Activated naive CD4-positive, alpha-beta T cell treated with Interleukin-2 at 50 U/mL for 16 hours (primary cell): ENCODE results near the gene METTL16.
"Not testable (repeated sequence)": the region's sequence is repeated elsewhere in the genome, so short reads cannot be mapped to it uniquely, and the experiment has no call there.

Source experiments
- DNase-seq: peaks from one replicate; pipeline ENCODE4 v3.0.0-alpha.2; 2020

Gene METTL16, protein sequence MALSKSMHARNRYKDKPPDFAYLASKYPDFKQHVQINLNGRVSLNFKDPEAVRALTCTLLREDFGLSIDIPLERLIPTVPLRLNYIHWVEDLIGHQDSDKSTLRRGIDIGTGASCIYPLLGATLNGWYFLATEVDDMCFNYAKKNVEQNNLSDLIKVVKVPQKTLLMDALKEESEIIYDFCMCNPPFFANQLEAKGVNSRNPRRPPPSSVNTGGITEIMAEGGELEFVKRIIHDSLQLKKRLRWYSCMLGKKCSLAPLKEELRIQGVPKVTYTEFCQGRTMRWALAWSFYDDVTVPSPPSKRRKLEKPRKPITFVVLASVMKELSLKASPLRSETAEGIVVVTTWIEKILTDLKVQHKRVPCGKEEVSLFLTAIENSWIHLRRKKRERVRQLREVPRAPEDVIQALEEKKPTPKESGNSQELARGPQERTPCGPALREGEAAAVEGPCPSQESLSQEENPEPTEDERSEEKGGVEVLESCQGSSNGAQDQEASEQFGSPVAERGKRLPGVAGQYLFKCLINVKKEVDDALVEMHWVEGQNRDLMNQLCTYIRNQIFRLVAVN

DNA sequence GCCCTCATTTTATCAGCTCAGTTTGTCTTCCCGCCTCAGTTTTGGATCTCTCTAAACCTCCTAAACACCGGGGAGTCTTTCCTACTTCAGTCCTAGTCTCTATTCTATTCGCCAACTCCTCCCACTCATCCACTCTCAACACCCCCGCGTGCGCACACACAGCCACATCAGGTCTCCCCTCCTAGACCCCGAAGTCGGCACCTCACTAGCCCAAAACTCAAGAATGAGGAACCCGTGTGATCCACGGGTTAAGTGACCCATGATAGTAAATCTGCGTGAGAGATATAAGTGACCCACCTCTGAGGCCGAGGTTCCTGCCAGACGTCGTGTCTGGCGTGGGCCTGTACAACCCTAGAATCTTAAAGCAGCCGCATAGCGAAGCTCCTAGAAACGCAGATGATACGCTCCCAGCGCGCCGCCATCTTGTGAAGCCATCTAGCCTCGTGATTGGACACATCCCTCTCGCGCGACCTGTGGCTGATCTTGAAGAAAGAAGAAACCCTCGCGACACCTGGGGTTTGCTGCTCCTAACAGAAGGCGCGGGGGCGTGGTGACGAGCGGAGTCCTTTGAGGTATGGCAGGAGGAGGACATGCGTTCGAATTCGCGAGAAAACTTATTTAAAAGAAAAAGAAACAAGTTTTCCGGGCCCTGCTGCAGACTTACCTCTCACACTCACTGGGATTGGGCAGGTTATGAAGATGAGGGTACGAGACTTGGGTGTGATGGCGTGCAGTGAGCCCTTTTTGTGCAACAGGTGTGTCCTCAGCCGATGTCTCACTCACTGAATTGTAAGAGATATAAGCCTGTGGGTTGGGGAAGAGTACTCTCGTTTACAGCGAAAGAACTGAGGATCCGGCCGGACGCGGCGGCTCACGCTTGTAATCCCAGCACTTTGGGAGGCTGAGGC lies at the start of gene METTL16:
TSS of gene METTL16 (minus strand) at position 427 of the 908 bp plus-strand sequence. CDS start 9,557 bp downstream, outside the sequence.
- peak; percentile 97 for DNase-seq

DNA sequence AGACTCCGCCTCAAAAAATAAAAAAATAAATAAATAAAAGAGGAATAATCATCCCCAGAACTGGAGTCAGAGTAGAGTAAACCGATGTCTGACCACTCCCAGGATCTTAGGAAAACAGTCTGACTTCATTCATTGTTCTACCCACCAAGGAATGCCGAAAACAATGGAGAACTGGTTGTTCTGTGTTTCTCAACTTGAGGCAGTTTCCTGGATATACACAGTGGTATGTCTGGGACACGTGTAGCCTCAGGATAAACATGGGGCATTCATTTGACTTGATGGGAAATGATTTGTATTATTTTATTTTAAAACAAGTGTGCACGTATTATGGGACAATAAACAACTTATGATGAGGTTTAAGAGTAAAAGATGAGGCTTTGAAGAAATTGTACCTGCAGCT lies 49.0 kb upstream of the METTL16 start:
- no peak for DNase-seq

DNA sequence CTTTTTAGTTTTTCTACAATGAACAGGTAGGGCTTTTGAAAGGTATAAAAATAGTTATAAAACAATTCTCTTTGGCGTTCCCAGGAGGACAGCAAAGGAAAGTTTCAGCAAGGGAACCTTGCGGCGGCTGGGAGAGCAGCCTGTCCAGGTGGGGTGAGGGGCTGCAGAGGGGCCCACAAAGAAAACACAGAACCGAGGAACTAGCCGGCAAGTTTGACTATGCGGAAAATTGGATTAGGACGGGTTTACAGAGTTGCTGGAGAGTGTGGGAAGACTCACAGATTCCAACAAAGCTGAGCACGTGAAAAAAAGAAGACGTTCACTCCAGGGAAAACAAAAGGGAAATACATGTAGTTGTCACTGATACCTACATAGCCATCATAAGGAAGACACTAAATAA lies 40.2 kb upstream of the METTL16 start:
- DNase-seq, result no peak

DNA sequence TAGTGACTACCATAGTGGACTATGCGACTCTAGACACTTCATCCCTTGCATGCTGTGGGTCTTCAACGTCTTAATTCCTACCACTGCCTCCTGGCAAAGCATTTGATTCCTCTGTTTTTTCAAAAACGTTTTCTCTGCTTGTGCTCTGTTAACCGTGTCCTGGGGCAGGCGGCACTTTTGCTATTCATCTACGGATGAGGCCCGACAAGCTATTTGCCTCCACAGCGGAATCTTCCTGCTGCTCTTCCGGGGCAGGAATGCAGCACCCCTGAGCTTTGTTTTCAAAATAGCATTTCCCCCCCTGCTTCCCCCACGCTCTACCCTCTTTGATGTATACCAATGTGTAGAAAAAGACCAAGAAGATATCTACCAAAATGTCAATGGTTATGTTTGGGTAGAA lies 39.8 kb upstream of the METTL16 start:
- DNase-seq, result no peak

DNA sequence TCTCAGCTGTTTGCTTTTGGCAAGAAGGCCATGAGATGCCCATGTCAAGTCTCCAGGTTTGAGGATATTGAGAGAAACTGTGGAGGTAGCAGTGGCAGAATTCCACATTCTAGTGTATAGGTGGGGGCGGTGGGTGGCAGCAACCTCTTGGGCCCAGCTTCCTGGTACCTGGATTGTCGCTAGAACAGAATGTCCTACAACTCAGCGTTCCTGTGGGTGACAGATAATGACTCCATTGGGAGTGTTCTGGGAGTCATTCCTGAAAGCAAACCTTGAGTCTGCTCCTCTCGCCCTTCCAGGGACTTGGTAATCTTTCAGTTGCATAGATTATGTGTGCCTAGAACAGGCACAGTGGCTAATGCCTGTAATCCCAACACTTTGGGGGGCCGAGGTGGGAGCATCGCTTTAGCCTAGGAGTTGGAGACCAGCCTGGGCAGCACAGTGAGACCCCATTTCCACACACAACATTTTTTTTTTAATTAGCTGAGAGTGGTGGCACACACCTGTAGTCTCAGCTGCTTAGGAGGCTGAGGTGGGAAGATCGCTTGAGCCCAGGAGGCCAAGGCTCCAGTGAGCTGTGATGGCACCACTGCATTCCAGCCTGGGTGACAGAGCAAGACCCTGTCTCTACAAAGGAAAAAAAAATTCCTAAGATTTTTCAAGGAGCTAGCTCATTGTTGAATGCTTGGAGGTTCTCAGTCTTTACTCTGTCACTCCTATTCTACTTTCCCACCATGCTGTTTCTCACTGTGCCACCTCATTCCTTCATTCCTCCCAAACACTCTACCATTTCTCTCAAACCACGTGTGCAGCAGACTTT lies 37.9 kb upstream of the METTL16 start:
- no peak for DNase-seq

DNA sequence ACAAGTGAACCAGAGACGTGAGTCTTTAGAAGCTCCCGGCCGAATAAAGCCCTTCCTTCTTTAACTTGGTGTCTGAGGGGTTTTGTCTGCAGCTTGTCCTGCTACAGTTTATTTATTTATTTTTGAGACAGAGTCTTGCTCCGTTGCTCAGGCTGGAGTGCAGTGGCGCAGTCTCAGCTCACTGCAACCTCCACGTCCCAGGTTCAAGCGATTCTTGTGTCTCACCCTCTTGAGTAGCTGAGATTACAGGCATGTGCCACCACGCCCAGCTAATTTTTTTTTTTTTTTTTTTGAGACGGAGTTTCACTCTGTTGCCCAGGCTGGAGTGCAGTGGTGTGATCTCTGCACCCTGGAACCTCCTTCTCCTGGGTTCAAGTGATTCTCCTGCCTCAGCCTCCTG lies 36.3 kb upstream of the METTL16 start:
- not testable (repeated sequence) for DNase-seq

DNA sequence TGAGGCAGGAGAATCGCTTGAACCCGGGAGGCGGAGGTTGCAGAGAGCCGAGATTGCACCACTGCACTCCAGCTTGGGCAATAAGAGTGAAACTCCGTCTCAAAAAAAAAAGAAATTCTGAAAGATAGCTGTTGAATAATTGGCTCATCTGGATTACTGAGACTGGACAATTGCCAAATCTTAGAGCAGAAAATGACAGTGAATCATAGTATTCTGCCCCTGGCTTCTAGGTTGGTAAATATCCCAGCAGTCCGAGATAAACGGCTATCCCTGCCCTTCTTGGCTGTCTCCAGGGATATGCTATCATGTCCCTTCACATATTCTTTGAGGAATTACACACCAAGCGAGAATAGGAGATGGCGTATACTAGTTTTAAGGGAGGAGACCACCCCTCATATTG lies 35.5 kb upstream of the METTL16 start:
- DNase-seq, result no peak

DNA sequence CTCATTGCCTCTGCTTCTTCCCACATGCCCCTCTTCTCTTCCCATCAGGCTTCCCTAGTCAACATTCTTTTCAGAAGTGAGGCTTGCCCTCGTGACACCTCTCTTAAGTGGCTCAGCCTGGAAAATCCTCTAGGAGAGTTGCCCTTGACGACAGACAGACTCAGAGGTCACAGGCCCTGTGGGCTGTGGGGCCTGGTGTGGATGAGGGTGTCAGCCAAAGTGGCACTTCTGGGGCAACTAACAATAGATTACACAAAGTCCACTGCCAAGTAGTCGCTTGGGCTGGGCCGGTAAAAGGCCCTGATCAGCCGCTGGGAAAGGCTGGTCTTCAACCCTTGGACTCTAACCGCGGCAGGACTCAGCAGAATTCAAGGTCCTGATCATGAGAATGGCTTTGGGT lies 33.7 kb upstream of the METTL16 start:
- DNase-seq, result no peak

DNA sequence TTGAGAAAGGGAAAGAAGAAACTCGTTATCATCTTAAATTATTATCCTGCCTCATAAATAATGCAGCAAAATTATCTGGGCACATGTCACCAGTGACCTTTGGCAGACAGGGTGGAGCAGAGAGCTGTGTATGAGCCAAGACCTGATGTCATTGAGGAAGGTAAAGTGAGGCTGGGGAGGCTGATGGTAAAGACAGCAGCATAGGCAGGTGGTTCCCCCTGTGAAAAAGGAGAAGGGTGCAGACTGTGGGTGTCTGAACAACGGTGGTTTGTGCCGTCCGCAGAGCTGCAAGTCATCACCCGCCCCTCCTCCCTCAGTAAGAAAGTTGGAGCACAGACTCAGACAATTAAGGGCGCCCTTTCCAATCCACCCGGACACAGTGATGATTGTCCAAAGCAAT lies 30.8 kb upstream of the METTL16 start:
- DNase-seq, result no peak

DNA sequence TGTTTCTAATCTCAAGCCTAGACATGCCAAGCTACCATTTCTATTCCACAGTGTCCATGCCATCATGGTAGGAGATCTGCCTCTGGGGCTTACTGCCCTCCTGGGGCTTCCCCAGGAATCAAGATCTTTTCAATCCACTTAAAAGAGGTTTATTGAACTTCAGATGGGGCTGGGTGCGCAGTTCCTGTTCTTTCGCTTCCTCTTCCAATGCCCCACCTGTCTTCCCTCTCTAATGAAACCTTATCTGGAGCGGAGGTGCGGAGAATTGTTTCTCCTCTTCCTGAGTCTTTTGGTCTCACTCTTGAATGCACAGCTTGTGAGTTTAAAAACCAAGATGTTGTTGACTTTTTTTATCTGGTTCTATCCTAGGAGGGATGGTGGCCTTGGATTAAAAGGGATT lies 30.4 kb upstream of the METTL16 start:
- DNase-seq, result no peak

DNA sequence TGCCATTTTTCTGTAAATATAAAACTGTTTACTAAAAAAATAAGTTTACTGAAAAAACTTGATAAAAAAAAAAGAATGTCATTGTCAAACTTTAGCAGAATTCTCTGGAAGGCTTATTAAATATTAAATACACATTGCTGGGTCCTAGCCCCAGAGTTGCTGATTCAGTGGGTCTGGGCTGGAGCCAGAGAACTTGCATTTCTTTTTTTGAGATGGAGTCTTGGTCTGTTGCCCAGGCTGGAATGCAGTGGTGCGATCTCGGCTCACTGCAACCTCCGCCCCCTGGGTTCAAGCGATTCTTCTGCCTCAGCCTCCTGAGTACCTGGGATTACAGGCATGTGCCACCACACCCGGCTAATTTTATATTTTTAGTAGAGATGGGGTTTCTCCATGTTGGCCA lies 25.9 kb upstream of the METTL16 start:
- not testable (repeated sequence) for DNase-seq

DNA sequence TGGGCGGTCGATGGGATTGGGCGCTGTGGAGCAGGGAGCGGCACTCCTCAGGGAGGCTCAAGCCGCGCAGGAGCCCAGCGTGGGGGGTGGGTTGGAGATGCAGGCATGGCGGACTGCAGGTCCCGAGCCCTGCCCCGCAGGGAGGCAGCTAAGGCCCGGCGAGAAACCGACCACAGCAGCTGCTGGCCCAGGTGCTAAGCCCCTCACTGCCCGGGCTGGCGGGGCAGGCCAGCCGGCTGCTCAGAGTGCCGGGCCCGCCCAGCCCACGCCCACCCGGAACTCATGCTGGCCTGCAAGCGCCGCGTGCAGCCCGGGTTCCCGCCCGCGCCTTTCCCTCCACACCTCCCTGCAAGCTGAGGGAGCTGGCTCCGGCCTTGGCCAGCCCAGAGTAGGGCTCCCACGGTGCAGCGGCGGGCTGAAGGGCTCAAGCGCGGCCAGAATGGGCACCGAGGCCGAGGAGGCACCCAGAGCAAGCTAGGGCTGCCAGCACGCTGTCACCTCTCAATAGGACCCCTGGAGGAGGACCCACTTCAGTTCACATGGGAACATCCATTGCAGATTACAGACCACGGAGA lies 20.5 kb upstream of the METTL16 start:
- no peak for DNase-seq

DNA sequence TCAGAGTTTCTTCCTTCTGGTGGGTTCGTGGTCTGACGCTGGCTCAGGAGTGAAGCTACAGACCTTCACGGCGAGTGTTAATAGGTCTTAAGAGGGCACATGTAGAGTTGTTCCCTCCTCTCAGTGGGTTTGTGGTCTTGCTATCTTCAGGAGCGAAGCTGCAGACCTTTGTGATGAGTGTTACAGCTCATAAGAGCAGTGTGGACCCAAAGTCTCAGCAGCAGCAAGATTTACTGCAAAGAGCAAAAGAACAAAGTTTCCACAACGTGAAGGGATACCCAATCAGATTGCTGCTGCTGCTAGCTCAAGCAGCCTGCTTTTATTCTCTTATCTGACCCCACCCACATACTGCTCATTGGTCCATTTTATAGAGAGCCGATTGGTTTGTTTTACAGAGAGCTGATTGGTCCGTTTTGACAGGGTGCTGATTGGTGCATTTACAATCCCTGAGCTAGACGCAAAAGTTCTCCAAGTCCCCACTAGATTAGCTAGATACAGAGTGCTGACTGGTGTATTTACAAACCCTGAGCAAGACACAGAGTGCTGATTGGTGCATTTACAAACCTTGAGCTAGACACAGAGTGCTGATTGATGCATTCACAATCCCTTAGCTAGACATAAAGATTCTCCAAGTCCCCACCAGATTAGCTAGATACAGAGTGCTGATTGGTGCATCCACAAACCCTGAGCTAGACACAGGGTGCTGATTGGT lies 19.7 kb upstream of the METTL16 start:
- DNase-seq, result not testable (repeated sequence)

DNA sequence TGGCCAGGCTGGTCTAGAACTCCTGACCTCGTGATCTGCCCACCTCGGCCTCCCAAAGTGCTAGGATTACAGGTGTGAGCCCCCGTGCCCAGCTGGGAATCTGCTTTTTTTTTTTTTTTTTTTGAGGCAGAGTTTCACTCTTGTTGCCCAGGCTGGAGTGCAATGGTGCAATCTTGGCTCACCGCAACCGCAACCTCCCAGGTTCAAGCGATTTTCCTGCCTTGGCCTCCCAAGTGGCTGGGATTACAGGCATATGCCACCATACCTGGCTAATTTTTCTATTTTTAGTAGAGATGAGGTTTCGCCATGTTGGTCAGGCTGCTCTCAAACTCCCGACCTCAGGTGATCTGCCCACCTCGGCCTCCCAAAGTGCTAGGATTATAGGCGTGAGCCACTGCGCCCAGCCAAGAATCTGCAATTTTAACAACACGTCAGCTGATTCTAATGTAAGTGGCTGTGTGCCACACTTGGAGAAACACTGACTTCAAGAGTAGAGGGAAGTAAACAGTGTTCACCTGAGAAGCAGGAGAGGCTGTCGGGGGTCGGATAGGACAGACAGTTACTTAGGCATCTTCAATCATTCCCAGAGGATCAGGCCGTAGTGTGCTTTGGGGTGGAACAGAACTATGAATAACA lies 10.2 kb upstream of the METTL16 start:
- not testable (repeated sequence) for DNase-seq

DNA sequence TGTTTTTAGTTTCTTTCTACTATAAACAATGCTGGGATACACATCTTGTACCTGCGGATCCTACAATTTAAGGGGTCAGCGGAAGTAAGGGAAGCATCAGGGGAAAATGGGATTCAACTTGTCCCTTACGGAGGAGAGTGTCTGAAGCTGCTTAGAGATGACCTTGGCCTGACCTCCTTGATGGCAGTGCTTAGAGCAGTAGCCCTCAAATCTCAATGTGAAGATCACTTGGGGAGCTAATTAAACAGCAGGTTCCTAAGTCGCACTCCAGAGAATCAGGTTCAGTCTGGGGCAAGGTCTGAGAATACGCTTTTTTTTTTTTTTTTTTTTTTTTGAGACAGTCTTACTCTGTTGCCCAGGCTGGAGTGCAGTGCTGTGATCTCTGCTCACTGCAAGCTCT lies 9.6 kb upstream of the METTL16 start:
- DNase-seq, result no peak

DNA sequence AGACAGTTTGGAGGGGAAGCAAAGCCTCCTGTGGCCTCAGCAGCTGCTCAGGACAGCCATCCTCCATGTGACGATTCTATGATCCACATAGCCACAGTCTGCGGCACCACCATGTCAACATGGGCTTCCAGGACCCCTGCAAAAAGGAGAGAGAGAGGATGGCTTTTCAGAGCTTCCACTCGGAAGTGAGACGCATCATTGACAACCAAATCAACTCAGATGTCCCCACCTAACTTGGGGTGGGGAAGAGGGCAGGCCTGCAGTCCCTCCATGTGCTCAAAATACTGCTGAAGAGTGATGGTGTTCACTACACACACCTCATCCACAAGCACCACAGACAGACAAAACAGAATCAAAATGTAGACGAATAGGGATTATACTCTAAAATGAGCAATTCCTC lies 5.9 kb upstream of the METTL16 start:
- DNase-seq, result no peak

DNA sequence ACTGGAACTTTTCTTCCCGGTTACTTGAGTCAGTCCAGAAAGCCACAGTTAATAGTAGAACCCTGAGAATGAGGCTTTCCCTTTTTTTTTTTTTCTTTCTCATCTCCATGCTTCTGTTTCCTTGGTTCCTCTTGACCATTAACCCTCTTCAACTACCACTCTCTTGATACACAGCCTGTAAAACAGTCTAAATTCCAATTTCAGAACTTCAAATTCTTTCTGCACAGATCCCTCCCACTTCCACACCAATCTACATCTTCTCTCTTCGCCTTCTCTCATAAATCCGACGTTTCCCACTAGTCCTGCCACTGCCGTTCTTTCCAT lies 588 bp downstream of the METTL16 start:
- no peak for DNase-seq

DNA sequence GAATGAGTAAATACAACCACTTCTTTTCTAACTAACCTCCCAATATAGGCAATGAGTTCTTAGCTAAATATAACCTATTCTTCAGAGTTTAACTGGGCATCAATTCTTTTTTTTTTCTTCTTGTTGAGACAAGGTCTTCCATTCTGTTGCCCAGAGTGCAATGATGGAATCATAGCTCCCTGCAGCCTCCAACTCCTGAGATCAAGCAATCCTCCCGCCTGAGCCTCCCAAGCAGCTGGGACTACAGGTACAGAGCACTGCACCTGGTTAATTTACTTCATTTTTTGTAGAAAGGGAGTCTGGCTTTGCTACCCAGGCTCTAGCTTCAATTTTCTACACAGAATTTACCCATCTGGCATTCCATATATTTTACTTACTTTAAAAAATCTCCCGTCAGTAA lies 1.1 kb downstream of the METTL16 start:
- no peak for DNase-seq

DNA sequence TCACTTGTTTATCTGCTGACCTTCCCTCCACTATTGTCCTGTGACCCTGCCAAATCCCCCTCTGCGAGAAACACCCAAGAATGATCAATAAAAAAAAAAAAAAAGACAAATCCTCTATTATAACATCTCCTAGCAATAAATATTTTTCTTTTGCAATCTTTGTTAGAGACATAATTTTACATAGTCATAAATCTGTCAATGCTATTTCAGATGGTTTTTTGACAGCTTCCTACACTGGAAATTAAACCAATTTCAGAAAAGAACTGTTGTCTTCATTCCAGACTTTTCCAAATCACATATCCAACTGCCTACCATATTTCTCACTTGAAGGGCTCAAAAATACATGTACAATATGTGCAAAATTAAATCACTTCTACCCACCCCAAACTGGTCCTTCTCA lies 3.7 kb downstream of the METTL16 start:
- no peak for DNase-seq

DNA sequence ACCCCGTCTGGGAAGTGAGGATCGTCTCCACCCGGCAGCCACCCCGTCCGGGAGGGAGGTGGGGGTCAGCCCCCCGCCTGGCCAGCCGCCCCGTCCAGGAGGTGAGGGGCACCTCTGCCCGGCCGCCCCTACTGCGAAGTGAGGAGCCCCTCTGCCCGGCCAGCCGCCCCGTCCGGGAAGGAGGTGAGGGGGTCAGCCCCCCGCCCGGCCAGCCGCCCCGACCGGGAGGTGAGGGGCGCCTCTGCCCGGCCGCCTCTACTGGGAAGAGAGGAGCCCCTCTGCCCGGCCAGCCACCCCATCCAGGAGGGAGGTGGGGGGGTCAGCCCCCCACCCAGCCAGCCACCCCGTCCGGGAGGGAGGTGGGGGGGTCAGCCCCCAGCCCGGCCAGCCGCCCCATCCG lies 4.7 kb downstream of the METTL16 start:
- not testable (repeated sequence) for DNase-seq

DNA sequence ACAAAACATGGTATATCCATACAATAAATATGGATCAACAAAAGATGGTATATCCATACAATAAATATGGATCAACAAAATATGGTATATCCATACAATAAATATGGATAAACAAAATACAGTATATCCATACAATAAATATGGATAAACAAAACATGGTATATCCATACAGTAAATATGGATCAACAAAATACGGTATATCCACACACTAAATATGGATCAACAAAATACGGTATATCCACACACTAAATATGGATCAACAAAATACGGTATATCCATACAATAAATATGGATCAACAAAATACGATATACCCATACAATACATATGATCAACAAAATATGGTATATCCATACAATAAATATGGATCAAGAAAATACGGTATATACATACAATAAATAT lies 8.1 kb downstream of the METTL16 start:
- no peak for DNase-seq
